GM12801 (cell line): ENCODE results near the gene C5.

Experiments
- TF ChIP-seq, protein P1 (sequence below): IDR thresholded peaks from one replicate; pipeline ENCODE4 v1.5.1; 2011; ENCODE audit warnings: control low read depth; ENCODE audit not compliant: insufficient read length; ENCODE audit errors: extremely low read depth

Gene C5

GRCh38 chr9:121059998-121060636, 10.0 kb upstream of the C5 start:
- TF ChIP-seq, protein P1, sequence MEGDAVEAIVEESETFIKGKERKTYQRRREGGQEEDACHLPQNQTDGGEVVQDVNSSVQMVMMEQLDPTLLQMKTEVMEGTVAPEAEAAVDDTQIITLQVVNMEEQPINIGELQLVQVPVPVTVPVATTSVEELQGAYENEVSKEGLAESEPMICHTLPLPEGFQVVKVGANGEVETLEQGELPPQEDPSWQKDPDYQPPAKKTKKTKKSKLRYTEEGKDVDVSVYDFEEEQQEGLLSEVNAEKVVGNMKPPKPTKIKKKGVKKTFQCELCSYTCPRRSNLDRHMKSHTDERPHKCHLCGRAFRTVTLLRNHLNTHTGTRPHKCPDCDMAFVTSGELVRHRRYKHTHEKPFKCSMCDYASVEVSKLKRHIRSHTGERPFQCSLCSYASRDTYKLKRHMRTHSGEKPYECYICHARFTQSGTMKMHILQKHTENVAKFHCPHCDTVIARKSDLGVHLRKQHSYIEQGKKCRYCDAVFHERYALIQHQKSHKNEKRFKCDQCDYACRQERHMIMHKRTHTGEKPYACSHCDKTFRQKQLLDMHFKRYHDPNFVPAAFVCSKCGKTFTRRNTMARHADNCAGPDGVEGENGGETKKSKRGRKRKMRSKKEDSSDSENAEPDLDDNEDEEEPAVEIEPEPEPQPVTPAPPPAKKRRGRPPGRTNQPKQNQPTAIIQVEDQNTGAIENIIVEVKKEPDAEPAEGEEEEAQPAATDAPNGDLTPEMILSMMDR, result no peak

DNA sequence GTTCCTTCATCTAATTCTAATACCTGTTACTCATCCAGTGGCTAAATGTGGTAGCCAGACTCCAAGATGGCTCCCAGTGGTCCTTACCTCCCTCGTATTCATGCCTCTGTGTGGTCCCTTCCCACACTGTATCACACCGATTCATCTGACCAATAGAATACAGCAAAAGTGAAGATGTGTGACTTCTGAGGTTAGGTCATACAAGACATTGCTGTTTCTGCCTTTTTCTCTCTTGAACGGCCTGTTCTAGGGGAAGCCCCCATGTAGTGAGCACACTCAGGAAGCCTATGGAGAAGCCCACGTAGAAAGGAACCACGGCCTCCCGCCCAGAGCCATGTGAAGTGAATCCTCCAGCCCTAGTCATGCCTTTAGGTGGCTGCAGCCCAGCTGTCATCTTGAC, 9.4 kb upstream of the C5 start:
- TF ChIP-seq, protein P1, result no peak

DNA sequence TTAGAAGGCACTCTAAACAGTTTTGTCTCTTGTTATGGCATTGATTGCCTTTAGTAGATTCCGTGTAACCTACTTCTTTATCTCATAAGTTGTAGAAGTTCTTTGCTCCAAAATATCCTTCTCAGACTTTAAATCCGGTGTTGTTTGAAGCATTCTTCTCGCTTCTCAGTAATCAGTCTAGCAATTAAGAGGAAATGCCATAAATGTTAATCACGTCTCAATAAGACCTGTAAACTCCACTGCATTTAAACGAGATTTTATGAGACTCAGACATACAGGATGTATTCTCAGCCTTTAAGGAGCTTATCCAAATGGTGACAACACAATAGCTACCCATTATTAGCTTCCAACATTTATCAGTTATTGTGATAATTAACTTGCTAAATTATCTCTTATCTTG, 7.7 kb upstream of the C5 start:
- TF ChIP-seq, protein P1, result no peak

DNA sequence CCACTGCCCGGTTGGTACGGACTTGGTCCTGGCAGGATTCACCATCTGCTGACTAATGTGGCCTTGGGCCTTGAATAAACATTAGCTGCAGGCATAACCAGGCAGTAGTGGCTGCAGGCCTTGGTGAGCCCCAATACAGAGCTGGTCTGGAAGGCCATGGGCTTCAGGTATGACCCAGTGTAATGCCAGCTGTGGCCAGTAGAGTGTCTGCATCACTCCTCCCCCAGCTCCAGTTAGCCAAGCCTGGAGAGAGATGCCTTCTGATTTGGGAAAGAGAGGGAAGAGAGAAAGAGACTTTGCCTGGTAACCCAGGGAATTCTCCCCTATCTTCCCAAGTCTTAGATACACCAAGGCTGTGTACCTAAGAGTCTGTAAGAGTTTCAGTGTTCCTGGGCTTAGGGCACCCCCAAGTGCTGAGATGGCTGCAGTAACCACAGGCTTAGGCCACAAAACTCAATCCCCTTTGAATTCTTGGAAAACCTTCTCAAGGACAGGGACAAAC, 5.6 kb upstream of the C5 start:
- TF ChIP-seq, protein P1, result no peak

- TF ChIP-seq, protein P1, result no peak
Measured at GRCh38 chr9:121053544-121053943, 3.5 kb upstream of the C5 start.

- TF ChIP-seq, protein P1, result no peak
Measured at GRCh38 chr9:121048618-121049017, 1.5 kb downstream of the C5 start.

GRCh38 chr9:121048175-121048574, 1.9 kb downstream of the C5 start:
- TF ChIP-seq, protein P1, result no peak
